HuH-7.5 (cell line): ENCODE results near the gene KY.
"Not testable (repeated sequence)": the region's sequence is repeated elsewhere in the genome, so short reads cannot be mapped to it uniquely, and the experiment has no call there.

Source experiments
- DNase-seq: peaks from one replicate; pipeline ENCODE4 v3.0.0; 2011; ENCODE audit warnings: low spot score

The KY gene

DNA sequence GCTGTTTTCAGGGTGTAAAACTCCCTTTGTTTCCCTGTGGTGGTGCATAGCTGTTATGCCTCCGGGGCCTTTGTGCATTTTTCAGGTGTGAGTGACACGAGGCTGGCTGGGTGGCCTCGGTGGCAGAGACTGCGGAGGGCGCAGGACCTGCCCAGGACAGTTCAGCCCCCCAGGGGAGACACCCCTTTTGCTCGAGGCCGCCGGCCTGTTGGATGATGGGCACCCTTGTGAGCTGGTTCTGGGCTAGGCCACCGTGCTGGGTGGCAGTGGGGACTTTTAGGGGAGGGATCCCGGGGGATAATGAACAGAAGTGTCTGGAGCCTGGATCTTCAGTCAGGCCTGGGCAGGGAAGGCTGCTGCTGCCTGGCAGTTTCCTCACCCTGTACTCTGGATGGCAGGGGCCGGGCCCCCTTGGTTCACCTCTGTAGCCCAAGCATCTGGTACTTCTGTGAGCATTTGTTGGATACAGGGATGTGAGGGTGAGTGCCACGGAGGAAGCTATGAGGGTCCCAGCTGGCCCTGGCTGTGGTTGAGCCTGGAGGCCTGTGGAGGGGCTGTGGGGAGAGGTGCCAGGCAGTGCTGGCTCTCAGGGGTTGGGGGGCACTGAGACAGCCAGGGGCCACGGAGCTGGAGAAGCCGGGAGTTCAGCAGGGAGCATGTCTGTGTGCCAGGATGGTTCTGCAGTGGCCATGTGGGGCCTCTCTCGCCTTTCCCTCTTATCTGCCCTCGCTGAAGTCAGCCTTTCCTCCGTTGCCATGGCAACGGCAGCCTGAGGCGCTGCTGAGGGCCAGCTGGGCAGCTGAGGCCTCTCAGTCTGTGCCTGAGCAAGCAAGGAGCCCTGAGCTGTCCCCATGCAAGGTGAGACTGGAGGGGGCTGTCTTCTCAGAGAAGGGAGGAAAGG lies 49.0 kb downstream of the KY start:
- no peak for DNase-seq

DNA sequence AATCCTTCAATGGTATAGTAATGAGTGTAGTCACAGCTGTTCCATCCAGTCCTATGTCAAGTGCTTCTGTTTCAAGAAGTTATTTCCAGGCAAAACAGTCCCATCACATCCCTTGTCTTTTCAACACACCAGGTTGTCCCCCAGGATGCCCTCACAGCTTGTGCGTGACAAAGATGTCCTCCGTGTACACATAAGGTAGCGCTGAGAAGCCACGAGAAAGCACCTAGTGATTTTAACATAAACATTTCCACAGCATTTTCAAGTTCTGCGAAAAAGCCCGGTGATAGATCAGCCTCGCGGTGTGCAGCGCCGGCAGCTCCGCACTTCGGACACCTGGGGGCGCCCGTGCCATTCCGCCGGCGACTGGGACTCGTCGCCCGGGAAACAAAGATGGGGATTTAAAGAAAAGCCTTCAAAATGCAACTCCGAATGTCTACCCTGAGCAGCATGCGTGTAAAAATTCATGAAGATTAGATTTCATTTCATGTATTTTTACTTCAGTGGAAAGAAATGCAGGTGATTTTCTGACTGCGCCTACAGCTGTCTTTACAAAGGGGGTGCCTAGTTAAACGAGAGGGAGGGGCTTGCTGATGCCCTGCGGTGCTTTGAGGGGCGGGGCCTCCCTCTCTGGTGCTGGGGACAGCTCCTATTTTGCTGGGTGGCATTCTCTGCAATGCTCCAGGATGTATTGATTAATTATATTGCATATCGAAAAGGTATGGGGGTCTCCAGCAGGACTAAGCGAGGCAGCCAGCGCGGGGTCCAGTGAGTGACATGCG lies 49.9 kb downstream of the KY start:
- DNase-seq = peak; percentile 76

DNA sequence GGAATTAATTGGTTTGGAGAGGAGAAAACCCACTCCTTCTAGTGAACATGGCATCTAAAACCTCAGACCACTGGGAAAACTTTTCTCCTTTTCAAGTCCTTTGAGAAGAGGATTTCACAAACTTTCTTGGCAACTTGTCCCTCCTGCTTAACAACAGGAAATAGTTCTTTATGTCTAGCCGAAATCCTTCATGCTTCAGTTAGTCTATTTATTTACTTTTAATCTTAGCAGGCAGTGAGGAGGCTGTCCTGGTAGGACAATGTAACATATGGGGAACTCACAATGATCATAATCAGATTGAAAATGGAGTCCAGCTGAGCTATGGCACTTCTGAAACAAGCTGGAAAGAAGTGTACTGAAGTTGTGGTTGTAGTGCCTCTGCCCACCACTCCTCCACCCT lies 50.6 kb downstream of the KY start:
- no peak for DNase-seq

DNA sequence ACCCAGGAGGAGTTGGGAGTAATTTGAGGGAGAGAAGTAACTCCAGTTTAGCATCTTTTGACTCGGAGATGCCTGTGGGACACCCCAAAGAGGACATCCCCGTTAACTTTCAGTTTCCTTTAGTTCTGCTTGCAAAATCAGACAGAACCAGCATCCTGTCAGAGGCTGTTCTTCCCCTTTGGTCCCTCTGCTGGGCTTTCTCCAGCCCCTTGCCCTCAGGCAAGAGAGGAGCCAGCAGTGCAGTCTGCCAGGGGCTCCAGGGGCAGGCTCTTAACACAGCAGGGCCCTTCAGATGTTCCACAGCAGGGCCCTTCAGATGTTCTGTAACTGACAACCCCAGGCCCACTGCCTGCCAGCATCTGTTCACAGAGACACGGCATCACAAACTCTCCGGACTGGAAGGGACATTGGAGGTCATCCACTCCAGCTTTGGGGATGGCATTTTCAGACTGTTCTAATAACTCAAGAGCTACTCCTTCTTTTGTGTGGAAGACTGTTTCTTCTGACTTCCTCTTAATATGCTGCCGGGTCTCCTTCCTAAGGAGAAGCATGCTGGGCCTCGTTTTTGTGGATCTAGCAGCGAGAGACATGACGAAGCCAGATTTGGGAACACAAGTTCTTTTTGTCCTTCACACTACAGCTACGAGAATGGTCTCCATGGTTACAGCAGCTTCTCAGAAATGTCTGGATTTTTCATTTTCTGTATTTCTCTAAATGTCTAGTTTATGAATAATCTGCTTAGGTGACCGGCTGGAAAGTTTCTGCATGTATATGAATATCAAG lies 51.9 kb downstream of the KY start:
- no peak for DNase-seq

DNA sequence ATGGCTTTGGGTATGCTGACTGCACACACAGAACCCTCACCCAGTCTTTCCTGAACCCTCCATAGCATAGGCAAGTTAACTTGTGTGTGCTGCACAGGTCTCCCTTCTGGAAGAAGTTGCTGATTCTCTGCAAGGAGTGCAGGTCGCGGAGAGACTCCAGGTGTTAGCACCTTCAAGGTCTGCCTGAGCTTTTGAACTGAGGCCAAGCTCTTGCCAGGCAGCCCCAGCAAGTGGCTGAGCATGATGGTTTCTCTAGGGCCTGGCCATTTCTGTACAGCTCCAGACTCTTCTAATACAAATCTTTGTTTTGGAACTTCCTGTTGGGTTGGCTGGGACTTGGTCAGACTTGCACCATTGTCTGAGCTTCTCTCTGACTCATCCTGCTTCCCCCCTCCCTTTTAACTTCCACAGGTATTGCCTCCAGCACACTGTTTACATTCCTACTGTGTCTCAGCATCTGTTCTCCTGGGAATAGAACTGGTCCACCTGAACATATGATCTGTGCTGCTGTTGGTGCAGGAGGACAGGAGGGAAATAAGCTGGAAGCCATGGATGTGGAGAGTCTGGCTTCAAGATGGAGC lies 53.3 kb downstream of the KY start:
- DNase-seq = no peak

DNA sequence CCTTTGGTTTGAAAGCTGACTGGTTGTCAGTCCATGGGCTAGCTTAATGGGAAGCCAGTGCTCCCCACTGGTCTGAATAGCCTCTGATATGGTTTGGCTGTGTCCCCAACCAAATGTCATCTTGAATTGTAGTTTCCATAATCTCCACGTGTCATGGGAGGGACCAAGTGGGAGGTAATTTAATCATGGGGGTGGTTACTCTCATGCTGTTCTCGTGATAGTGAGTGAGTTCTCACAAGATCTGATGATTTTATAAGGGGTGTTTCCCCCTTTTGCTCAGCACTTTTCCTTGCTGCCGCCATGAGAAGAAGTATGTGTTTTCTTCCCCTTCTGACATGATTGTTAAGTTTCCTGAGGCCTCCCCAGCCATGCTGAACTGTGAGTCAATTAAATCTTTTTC lies 55.8 kb downstream of the KY start:
- DNase-seq = not testable (repeated sequence)

DNA sequence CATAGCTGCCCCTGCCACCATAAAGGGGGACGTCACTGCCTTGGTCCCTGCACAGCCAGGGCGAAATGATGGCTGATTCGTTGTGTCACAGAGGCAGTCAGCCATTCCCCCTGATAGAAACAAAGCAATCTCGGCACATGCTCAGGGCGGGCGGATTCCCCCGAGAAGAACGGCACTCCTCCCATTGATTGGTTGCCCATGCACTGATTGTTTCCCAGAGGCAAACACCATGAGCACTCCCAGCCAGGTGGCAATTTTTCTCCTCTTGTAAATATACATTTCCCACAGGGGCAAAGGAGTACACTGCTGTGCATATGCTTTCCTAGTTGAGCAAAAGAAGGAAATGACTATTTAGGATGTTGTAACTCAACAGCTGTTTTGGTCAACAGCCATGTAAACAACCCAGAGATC lies 56.5 kb downstream of the KY start:
- DNase-seq = no peak

DNA sequence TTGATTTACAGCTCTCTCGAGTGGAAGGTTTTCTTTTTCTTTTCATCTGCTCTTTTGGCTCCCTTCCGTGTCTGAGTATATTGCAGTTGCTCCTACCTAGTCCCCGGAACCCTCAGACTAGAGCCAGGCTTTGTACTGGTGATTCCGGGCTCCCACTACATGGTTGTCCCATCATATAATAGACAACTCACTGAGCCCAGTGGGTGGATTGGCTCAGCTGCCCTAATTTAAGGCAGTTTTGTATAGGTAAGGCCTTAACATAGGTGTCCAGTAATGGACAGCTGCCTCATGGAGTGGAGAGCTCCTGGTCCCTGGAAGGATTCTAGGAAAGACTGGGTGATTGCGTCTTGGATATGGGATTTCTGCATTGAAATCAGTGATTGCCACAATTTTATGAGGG lies 58.0 kb downstream of the KY start:
- no peak for DNase-seq

DNA sequence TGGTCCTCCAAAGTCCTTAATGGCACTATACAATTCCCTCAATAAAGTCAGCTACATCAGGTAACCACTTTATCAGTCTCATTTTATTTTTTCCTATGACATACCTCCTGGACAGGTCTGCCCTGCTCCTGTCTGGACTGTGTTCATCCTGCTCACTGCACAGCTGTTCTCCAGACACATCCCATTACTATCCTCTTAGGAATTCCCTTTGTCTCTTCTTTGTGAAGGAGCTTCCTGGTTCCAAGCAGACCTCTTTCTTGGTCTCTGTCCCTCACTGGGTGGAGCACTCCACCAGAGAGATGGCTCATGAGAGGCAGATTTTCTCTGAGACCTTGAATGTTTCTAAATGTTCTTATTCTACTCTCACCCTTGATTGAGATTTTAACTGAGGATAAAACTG lies 60.1 kb downstream of the KY start:
- DNase-seq = no peak

DNA sequence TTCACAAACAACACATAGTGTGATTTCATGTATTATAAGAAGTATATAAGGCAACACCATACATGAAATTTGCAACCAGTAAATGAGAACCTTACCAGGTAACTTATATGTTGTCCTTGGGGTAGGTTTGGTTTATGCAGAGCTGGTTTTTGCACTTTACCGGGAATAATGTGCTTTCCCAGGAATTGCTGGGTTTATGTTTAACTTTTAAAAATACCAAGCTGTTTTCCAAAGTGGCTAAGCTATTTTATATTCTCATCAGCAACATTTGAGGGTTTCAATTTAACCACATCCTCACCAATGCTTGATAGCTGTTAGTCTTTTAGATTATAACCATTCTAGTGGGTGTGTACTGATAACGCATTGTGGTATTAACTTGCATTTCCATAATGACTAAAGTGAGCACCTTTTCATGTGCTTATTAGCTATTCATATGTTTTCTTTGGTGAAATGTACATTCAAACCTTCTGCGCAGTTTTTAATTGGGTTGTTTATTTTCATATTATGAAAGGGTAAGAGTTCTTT lies 71.6 kb downstream of the KY start:
- no peak for DNase-seq

DNA sequence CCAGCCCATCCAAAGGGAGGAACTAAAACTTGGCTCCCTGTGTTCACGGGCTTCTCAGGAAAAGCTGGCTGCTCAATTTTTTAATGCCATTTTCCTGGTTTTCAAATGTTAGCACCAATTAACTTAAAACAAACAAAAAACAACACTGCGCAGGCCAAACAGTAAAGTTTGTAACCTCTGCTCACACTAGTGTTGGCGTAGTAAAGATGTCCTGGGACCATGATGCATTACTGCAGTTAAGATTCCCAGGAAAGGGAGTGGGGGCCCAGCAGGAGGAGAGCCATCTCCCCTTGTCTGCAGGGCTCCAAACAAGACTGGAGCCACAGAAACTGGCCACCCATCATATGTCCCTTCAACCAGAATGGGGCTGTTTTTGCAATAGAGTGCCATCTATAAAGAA lies 74.0 kb downstream of the KY start:
- DNase-seq = no peak

DNA sequence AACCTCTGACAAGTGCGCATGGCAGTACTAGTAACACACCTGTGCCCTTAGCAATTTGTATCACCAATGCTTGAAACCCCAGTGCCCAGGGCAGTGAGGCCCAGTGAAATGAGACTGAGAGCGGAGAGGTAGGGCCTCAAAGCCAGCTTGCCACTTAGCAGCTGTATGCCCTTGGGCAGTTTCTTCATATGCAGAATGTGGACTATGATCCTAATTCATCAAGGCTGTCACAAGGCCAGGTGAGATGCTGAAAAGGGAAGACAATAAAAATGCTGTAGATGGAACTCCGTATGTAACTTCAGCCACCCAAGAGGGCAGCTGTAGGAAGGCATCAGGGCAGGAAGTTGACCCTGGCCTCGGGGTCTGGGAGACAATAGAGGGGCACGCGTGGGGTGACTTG lies 74.4 kb downstream of the KY start:
- no peak for DNase-seq

DNA sequence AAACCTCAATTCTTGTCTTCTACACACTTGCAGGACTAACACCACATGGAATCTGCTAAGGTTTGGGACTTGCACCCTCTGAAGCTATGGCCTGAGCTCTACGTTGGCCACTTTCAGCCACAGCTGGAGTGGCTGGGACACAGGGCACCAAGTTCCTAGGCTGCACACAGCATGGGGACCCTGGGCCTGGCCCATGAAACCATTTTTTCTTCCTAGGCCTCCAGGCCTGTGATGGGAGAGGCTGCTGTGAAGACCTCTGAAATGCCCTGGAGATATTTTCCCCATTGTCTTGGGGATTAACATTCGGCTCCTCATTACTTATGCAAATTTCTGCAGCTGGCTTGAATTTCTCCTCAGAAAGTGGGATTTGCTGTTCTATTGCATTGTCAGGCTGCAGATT lies 80.9 kb downstream of the KY start:
- not testable (repeated sequence) for DNase-seq

DNA sequence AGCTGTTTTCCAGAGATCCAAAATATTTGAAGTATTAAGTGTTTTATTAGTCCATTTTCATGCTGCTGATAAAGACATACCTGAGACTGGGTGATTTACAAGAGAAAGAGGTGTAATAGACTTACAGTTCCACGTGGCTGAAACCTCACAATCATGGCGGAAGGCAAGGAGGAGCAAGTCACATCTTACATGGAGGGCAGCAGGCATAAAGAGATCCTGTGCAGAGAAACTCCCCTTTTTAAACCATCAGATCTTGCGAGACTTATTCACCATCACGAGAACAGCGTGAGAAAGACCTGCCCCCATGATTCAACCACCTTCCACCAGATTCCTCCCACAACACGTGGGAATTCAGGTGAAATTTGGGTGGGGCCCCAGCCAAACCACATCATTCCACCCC lies 82.0 kb downstream of the KY start:
- DNase-seq = no peak

DNA sequence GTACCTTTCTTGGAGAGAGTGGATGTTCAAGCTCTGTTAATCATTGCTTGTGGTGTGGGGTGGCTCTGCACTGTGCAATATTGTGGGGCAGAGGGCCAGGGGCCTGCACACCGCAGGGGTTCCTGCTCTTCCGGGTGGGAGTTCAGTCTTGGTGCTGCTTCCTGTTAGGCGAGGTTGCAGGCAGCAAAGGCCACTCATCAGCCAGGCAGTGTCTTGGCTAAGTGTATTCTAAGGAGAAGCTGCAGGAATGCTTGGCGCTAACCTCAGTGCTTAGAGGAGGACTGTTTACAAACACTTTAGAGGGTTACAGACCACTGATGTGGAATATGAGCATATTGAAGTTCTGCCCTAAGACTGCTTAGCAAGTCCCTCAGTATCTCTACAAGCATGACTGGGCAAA lies 83.2 kb downstream of the KY start:
- DNase-seq = no peak

DNA sequence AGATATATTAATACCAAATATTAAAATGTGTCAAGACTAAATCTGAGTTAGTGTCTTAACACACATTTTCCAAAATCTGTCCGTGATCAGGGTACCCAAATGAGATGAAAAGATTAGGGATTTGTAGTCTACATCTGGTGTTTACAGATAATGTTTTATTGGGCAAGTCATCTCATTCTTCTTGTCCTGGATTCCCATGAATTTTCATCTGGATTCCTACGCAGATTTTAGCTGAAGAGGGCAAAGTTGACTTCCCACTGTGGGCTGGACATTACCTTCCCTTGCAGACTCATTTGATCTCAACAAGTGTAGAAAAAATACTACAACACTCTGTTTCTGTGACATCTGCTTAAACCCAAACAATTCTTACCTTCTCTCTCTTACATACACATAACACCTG lies 85.8 kb downstream of the KY start:
- DNase-seq = no peak

DNA sequence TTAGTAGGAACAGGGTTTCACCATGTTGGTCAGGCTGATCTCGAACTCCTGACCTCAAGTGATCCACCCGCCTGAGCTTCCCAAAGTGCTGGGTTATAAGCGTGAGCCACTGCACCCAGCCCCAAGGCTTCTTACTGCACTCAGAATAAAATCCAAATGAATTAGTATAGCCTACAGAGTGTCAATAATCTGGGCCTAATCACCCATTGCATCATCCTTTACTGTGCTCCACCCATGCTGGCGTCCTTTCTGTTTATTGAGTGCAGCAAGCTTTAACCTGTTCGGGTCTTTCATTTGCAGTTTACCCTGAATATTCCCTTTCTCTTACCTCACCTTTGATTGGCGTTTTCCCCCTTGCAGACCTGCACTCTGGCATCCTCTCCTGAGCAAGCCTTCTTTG lies 87.2 kb downstream of the KY start:
- no peak for DNase-seq

DNA sequence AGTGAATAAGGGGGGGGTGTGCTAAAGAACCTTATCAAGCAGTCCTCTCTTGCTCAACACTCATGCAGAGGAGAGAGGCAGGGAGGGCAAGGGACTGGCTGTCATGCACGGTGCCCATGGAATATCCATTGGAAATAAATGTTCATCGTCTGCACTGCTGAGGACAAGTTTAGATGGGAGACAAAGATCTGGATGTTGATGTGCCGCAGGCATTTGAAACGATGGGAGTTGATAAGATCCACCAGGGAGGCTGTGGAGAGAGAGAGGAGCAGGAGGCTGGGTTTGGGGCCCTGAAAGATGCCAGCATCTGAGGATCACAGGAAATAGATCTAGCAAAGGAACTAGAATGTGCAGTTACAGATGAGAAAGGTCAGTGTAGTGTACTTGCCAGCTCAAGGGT lies 88.8 kb downstream of the KY start:
- no peak for DNase-seq

DNA sequence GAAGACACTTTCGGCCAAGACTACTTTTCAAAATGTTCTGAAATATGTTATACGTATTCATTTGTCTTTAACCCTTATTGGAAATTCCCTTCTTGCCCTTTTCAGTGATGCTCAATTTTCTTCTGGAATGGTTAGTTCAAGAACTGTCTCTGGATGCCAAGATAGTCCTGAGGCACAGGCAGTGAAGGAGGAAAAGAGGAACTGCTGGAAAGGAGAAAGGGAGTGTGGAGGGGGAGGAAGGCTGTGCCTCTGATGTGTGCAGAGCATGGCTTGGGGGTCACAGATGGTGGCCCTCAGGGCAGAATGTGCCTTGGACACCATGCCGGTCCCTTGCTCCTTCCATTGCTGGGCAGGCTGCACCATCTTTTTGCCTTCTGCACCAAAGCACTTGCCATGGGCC lies 91.2 kb downstream of the KY start:
- DNase-seq = no peak
